ENCODE measurements around the gene WAC.
A peak's percentile ranks its signal among the peaks of the same experiment; 100 is the strongest.

The WAC gene

GRCh38 chr10:28593811-28594210, 60.9 kb downstream of the WAC start:
- H3K4me3 ChIP-seq (replicated peaks; ENCODE audit: low read depth, low read length) = no peak overlapping the region
- no peak for DNase-seq (ENCODE audit: low read depth)
- TF ChIP-seq, protein P1, sequence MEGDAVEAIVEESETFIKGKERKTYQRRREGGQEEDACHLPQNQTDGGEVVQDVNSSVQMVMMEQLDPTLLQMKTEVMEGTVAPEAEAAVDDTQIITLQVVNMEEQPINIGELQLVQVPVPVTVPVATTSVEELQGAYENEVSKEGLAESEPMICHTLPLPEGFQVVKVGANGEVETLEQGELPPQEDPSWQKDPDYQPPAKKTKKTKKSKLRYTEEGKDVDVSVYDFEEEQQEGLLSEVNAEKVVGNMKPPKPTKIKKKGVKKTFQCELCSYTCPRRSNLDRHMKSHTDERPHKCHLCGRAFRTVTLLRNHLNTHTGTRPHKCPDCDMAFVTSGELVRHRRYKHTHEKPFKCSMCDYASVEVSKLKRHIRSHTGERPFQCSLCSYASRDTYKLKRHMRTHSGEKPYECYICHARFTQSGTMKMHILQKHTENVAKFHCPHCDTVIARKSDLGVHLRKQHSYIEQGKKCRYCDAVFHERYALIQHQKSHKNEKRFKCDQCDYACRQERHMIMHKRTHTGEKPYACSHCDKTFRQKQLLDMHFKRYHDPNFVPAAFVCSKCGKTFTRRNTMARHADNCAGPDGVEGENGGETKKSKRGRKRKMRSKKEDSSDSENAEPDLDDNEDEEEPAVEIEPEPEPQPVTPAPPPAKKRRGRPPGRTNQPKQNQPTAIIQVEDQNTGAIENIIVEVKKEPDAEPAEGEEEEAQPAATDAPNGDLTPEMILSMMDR (IDR thresholded peaks at IDR 0.05; ENCODE audit: low read length, missing control alignments) = no peak

DNA sequence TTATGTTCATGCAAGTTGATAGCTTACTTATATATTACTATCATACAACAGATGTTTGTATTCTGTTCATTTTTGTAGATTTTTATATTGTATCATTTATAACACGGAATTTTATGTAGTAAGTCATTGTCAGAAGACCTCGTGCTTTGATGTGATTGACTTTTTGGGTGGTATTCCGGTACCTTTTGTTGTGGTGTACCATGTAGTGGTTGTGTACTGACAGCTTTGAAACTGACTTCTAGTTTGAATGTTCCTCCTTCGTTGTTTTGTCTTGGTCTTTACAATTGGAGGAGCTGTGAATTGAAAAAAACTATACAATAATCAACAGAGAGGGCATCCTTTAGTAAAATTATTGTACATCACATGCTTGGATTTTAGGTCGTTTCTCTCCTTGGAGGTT, 61.5 kb downstream of the WAC start:
- TF ChIP-seq, protein P1 (IDR thresholded peaks at IDR 0.05; ENCODE audit: low read length, missing control alignments) = no peak
- no peak overlapping the region for H3K4me3 ChIP-seq (replicated peaks; ENCODE audit: low read depth, low read length)
- no peak for DNase-seq (ENCODE audit: low read depth)

DNA sequence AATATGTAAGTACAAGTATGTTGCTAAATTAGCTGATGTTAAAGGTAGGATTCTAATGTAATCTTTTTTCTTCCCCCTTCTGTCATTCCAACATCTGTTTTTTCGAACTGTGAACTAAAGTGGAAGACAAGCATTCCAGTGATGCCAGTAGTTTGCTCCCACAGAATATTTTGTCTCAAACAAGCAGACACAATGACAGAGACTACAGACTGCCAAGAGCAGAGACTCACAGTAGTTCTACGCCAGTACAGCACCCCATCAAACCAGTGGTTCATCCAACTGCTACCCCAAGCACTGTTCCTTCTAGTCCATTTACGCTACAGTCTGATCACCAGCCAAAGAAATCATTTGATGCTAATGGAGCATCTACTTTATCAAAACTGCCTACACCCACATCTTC, 62.7 kb downstream of the WAC start:
- DNase-seq (ENCODE audit: low read depth) = peak; percentile 49
- no peak overlapping the region for H3K4me3 ChIP-seq (replicated peaks; ENCODE audit: low read depth, low read length)

DNA sequence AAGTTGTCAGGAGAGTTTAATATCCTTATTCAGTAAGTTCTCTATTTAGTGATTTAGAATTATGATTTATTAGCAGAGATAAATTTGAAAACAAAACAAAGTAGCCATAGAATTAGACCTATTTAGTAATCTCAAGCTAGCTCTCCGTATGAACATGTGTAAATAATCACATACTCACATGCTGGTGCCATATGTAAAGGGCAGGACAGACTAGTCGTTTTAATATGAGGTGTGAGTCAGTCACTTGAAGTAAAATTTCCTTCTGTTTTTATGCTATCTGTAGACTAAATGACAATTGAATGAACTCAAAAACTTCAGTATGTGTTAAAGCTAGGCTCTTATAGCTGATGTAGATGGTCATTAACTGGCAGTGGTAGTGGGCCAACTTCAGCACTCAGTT, 67.1 kb downstream of the WAC start:
- no peak for DNase-seq (ENCODE audit: low read depth)
- H3K4me3 ChIP-seq (replicated peaks; ENCODE audit: low read depth, low read length) = no peak overlapping the region
- TF ChIP-seq, protein P1 (IDR thresholded peaks at IDR 0.05; ENCODE audit: low read length, missing control alignments) = no peak

More for the DNA sequence above, 62.7 kb downstream of the WAC start:
- TF ChIP-seq, protein P1 (IDR thresholded peaks at IDR 0.05; ENCODE audit: low read length, missing control alignments) = no peak

- TF ChIP-seq, protein P1 (IDR thresholded peaks at IDR 0.05; ENCODE audit: low read length, missing control alignments) = no peak
- no peak overlapping the region for H3K4me3 ChIP-seq (replicated peaks; ENCODE audit: low read depth, low read length)
- DNase-seq (ENCODE audit: low read depth) = no peak
These were observed 68.1 kb downstream of the WAC start for GRCh38 chr10:28601012-28601411.

- TF ChIP-seq, protein P1 (IDR thresholded peaks at IDR 0.05; ENCODE audit: low read length, missing control alignments) = no peak
- no peak for DNase-seq (ENCODE audit: low read depth)
- no peak overlapping the region for H3K4me3 ChIP-seq (replicated peaks; ENCODE audit: low read depth, low read length)
These were observed 71.9 kb downstream of the WAC start for GRCh38 chr10:28604567-28605536.

All from fibroblast of pulmonary artery (primary cell).